ENCODE measurements around the gene CNTNAP2.
A peak's percentile ranks its signal among the peaks of the same experiment; 100 is the strongest.

CNTNAP2 gene

GRCh38 chr7:147406521-147407135, 1290.0 kb downstream of the CNTNAP2 start:
- no peaks in the 10 kb centered on the region for H3K36me3 ChIP-seq (ENCODE audit: control insufficient read depth, insufficient read depth, low read length)
- H3K4me3 ChIP-seq (ENCODE audit: extremely low read depth, insufficient read depth, low read length, poor library complexity, severe bottlenecking), result no peak overlapping the region
- H3K9me3 ChIP-seq (ENCODE audit: control insufficient read depth, low read length), result no peaks in the 10 kb centered on the region
- no peak overlapping the region for H3K27ac ChIP-seq (ENCODE audit: low read depth, low read length, severe bottlenecking)
- 0% methylated on average over 1 of the region's 3 CpGs; no CpG with 5 or more reads in 1 of the 2 experiments for WGBS, 2 experiments (ENCODE audit: insufficient coverage in 2 of 2)
- H3K4me1 ChIP-seq (ENCODE audit: control insufficient read depth, insufficient read depth, low read length, poor library complexity, severe bottlenecking), result no peaks in the 10 kb centered on the region

DNA sequence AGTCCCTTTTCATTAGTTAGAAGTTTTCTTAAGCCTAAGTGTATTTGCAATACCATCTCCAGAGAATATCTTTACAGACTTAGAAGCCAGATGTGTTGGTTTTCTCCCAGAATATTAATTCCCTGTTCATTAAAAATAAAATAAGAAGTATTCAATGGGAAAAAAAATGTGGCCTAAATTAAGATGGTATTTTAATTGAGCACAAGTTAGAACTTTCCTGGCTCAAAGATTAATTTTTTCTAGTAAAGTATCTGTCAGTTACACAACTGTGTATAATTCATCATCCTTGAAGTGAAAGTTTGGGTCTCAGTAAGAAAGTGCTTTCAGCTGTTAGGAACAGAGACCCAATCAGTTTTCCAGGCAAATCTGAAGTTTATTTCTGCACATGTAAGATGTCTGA, 1294.5 kb downstream of the CNTNAP2 start:
- no peaks in the 10 kb centered on the region for H3K36me3 ChIP-seq (ENCODE audit: control insufficient read depth, insufficient read depth, low read length)
- H3K9me3 ChIP-seq (ENCODE audit: control insufficient read depth, low read length), result no peaks in the 10 kb centered on the region
- peaks cover 7% of the 10 kb centered on the region for H3K4me1 ChIP-seq (ENCODE audit: control insufficient read depth, insufficient read depth, low read length, poor library complexity, severe bottlenecking)
- H3K27ac ChIP-seq (ENCODE audit: low read depth, low read length, severe bottlenecking), result no peak overlapping the region
- no peak overlapping the region for H3K4me3 ChIP-seq (ENCODE audit: extremely low read depth, insufficient read depth, low read length, poor library complexity, severe bottlenecking)

GRCh38 chr7:147412109-147412508, 1295.5 kb downstream of the CNTNAP2 start:
- no peak overlapping the region for H3K4me3 ChIP-seq (ENCODE audit: extremely low read depth, insufficient read depth, low read length, poor library complexity, severe bottlenecking)
- H3K4me1 ChIP-seq (ENCODE audit: control insufficient read depth, insufficient read depth, low read length, poor library complexity, severe bottlenecking), result peaks cover 7% of the 10 kb centered on the region
- H3K27ac ChIP-seq (ENCODE audit: low read depth, low read length, severe bottlenecking), result peak overlapping the region; percentile 29
- H3K9me3 ChIP-seq (ENCODE audit: control insufficient read depth, low read length), result no peaks in the 10 kb centered on the region
- H3K36me3 ChIP-seq (ENCODE audit: control insufficient read depth, insufficient read depth, low read length), result no peaks in the 10 kb centered on the region
- WGBS, 2 experiments (ENCODE audit: insufficient coverage in 2 of 2), result 71 to 100% methylated on average over 1 to 2 of the region's 2 CpGs

- H3K4me1 ChIP-seq (ENCODE audit: control insufficient read depth, insufficient read depth, low read length, poor library complexity, severe bottlenecking), result peaks cover 7% of the 10 kb centered on the region
- no peak overlapping the region for H3K4me3 ChIP-seq (ENCODE audit: extremely low read depth, insufficient read depth, low read length, poor library complexity, severe bottlenecking)
- H3K27ac ChIP-seq (ENCODE audit: low read depth, low read length, severe bottlenecking), result peak overlapping the region; percentile 68
- WGBS, 2 experiments (ENCODE audit: insufficient coverage in 2 of 2), result 83 to 100% methylated on average over 1 to 2 of the region's 8 CpGs
- no peaks in the 10 kb centered on the region for H3K36me3 ChIP-seq (ENCODE audit: control insufficient read depth, insufficient read depth, low read length)
- no peaks in the 10 kb centered on the region for H3K9me3 ChIP-seq (ENCODE audit: control insufficient read depth, low read length)
Measured at GRCh38 chr7:147412782-147413556, 1296.4 kb downstream of the CNTNAP2 start.

DNA sequence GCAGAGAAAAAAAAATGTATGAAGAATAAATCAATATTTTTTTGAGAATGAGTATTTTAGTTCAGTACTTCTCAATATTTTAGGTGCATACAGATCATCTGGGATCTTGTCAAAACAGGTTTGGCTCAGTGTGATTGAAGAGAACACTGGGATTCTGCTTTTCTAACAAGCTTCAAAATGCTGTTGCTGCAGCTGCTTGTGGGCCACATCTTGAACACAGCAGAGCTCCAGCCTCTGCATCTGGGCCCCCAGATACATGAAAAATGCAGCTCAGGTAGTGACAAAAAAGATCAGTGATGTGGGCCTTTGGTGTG, 1296.9 kb downstream of the CNTNAP2 start:
- H3K9me3 ChIP-seq (ENCODE audit: control insufficient read depth, low read length), result no peaks in the 10 kb centered on the region
- peaks cover 7% of the 10 kb centered on the region for H3K4me1 ChIP-seq (ENCODE audit: control insufficient read depth, insufficient read depth, low read length, poor library complexity, severe bottlenecking)
- no peaks in the 10 kb centered on the region for H3K36me3 ChIP-seq (ENCODE audit: control insufficient read depth, insufficient read depth, low read length)
- H3K27ac ChIP-seq (ENCODE audit: low read depth, low read length, severe bottlenecking), result no peak overlapping the region
- no peak overlapping the region for H3K4me3 ChIP-seq (ENCODE audit: extremely low read depth, insufficient read depth, low read length, poor library complexity, severe bottlenecking)

GRCh38 chr7:147415991-147416390, 1299.4 kb downstream of the CNTNAP2 start:
- peaks cover 7% of the 10 kb centered on the region for H3K4me1 ChIP-seq (ENCODE audit: control insufficient read depth, insufficient read depth, low read length, poor library complexity, severe bottlenecking)
- no peaks in the 10 kb centered on the region for H3K9me3 ChIP-seq (ENCODE audit: control insufficient read depth, low read length)
- 100% methylated on average over 1 of the region's 1 CpG; no CpG with 5 or more reads in 1 of the 2 experiments for WGBS, 2 experiments (ENCODE audit: insufficient coverage in 2 of 2)
- H3K36me3 ChIP-seq (ENCODE audit: control insufficient read depth, insufficient read depth, low read length), result no peaks in the 10 kb centered on the region
- H3K27ac ChIP-seq (ENCODE audit: low read depth, low read length, severe bottlenecking), result no peak overlapping the region
- no peak overlapping the region for H3K4me3 ChIP-seq (ENCODE audit: extremely low read depth, insufficient read depth, low read length, poor library complexity, severe bottlenecking)

GRCh38 chr7:147418966-147419365, 1302.4 kb downstream of the CNTNAP2 start:
- no peaks in the 10 kb centered on the region for H3K9me3 ChIP-seq (ENCODE audit: control insufficient read depth, low read length)
- H3K27ac ChIP-seq (ENCODE audit: low read depth, low read length, severe bottlenecking), result no peak overlapping the region
- H3K4me3 ChIP-seq (ENCODE audit: extremely low read depth, insufficient read depth, low read length, poor library complexity, severe bottlenecking), result no peak overlapping the region
- H3K36me3 ChIP-seq (ENCODE audit: control insufficient read depth, insufficient read depth, low read length), result no peaks in the 10 kb centered on the region
- no peaks in the 10 kb centered on the region for H3K4me1 ChIP-seq (ENCODE audit: control insufficient read depth, insufficient read depth, low read length, poor library complexity, severe bottlenecking)
- WGBS, 2 experiments (ENCODE audit: insufficient coverage in 2 of 2), result 60% methylated on average over 1 of the region's 3 CpGs; no CpG with 5 or more reads in 1 of the 2 experiments

DNA sequence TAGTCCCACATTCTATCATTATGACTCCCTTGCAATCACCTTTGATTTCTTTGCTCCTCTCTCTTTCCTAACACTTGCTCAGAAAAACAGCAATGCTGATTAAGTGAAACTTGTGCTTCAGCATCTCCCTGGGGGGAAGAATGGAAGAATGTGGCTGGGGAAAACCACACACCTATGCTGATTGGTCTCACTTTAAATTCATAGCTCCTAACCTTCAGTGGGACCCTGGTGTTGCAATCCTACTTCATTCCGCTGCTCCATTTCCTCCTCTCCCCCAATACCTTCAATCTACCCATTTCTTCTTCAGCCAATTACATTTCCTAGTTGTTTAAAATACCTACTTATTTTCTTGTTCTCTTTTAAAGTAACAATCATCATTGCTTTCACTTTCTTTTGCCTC, 1307.3 kb downstream of the CNTNAP2 start:
- WGBS, 2 experiments (ENCODE audit: insufficient coverage in 2 of 2), result 80 to 100% methylated on average over 1 of the region's 1 CpG
- no peak overlapping the region for H3K27ac ChIP-seq (ENCODE audit: low read depth, low read length, severe bottlenecking)
- no peaks in the 10 kb centered on the region for H3K36me3 ChIP-seq (ENCODE audit: control insufficient read depth, insufficient read depth, low read length)
- H3K4me3 ChIP-seq (ENCODE audit: extremely low read depth, insufficient read depth, low read length, poor library complexity, severe bottlenecking), result no peak overlapping the region
- H3K9me3 ChIP-seq (ENCODE audit: control insufficient read depth, low read length), result no peaks in the 10 kb centered on the region
- no peaks in the 10 kb centered on the region for H3K4me1 ChIP-seq (ENCODE audit: control insufficient read depth, insufficient read depth, low read length, poor library complexity, severe bottlenecking)

GRCh38 chr7:147428075-147428474, 1311.5 kb downstream of the CNTNAP2 start:
- Histone ChIP-seq H3K4me1 (ENCODE audit: control insufficient read depth, insufficient read depth, low read length, poor library complexity, severe bottlenecking) (no peaks in the 10 kb centered on the region), H3K36me3 (ENCODE audit: control insufficient read depth, insufficient read depth, low read length) (no peaks in the 10 kb centered on the region)
- no CpG with 5 or more reads among the region's 1 CpG for WGBS, 2 experiments (ENCODE audit: insufficient coverage in 2 of 2)

GRCh38 chr7:147429961-147430360, 1313.4 kb downstream of the CNTNAP2 start:
- H3K4me1 ChIP-seq (ENCODE audit: control insufficient read depth, insufficient read depth, low read length, poor library complexity, severe bottlenecking), result no peaks in the 10 kb centered on the region
- no peak overlapping the region for H3K27ac ChIP-seq (ENCODE audit: low read depth, low read length, severe bottlenecking)
- no peaks in the 10 kb centered on the region for H3K9me3 ChIP-seq (ENCODE audit: control insufficient read depth, low read length)
- no peak overlapping the region for H3K4me3 ChIP-seq (ENCODE audit: extremely low read depth, insufficient read depth, low read length, poor library complexity, severe bottlenecking)
- H3K36me3 ChIP-seq (ENCODE audit: control insufficient read depth, insufficient read depth, low read length), result no peaks in the 10 kb centered on the region

More at GRCh38 chr7:147428075-147428474, 1311.5 kb downstream of the CNTNAP2 start:
- no peak overlapping the region for H3K4me3 ChIP-seq (ENCODE audit: extremely low read depth, insufficient read depth, low read length, poor library complexity, severe bottlenecking)
- H3K9me3 ChIP-seq (ENCODE audit: control insufficient read depth, low read length), result no peaks in the 10 kb centered on the region
- no peak overlapping the region for H3K27ac ChIP-seq (ENCODE audit: low read depth, low read length, severe bottlenecking)

- Histone ChIP-seq H3K4me1 (ENCODE audit: control insufficient read depth, insufficient read depth, low read length, poor library complexity, severe bottlenecking) (no peaks in the 10 kb centered on the region), H3K9me3 (ENCODE audit: control insufficient read depth, low read length) (no peaks in the 10 kb centered on the region), H3K27ac (ENCODE audit: low read depth, low read length, severe bottlenecking) (no peak overlapping the region), H3K4me3 (ENCODE audit: extremely low read depth, insufficient read depth, low read length, poor library complexity, severe bottlenecking) (no peak overlapping the region), H3K36me3 (ENCODE audit: control insufficient read depth, insufficient read depth, low read length) (no peaks in the 10 kb centered on the region)
- WGBS, 2 experiments (ENCODE audit: insufficient coverage in 2 of 2), result no CpG with 5 or more reads among the region's 2 CpGs
Measured at GRCh38 chr7:147432079-147432478, 1315.5 kb downstream of the CNTNAP2 start.
